Body of pancreas (tissue), 4 donors: ENCODE measurements around the gene HYAL1. TPM values are rescaled to one million over a fixed set of nuclear protein-coding genes. Genes with fewer than 3 reads are reported as not detected.
A peak's percentile ranks its signal among the peaks of the same experiment; 100 is the strongest.

Experiments
- ATAC-seq: fragments of 150-250 bp; one replicate; pipeline ENCODE4 v1.9.1; 2016
- DNase-seq, 4 donors: peaks; one replicate each; pipeline ENCODE4 v3.0.0-alpha.2; 2019
- H3K27ac ChIP-seq, 4 donors: fragments of 200-600 bp; sonication (generic); 1 replicate in 3 of 4; 2 replicates in 1 of 4; pipeline versions ENCODE4 v1.5.1 to v1.6.1; 2016 to 2019; ENCODE audit warnings: mild to moderate bottlenecking in 1 of 4, mixed read lengths in 1 of 4, moderate library complexity in 1 of 4
- H3K27me3 ChIP-seq, 2 donors: fragments of 200-600 bp; sonication (generic); one replicate each; pipeline ENCODE4 v1.6.0; 2016; ENCODE audit warnings: mild to moderate bottlenecking in 1 of 2
- H3K36me3 ChIP-seq, 2 donors: fragments of 200-600 bp; sonication (generic); replicated peaks in 1 of 2; 2 replicates each; pipeline ENCODE4 v1.5.1; 2016; ENCODE audit warnings: low read depth in 2 of 2; ENCODE audit not compliant: insufficient read depth in 1 of 2
- H3K4me1 ChIP-seq: fragments of 200-600 bp; sonication (generic); one replicate; pipeline ENCODE4 v1.6.0; 2016
- H3K4me3 ChIP-seq, 2 donors: fragments of 200-600 bp; sonication (generic); 1 replicate in 1 of 2; 2 replicates in 1 of 2; pipeline ENCODE4 v1.5.1; 2016 to 2019
- H3K9me3 ChIP-seq, 3 donors: fragments of 200-600 bp; sonication (generic); 1 replicate in 2 of 3; 2 replicates in 1 of 3; pipeline ENCODE4 v1.5.1; 2016
- CTCF ChIP-seq, 7 experiments: fragments of 450-650 bp in 4 of 7; fragments of 200-600 bp in 3 of 7; sonication (generic) in 3 of 7; IDR thresholded peaks; one replicate each; pipeline ENCODE4 v1.5.1; 2016 to 2019; ENCODE audit warnings: antibody characterized with exemption in 7 of 7
- POLR2A ChIP-seq, 3 donors: fragments of 450-650 bp; IDR thresholded peaks; one replicate each; pipeline ENCODE4 v1.6.1; 2016; ENCODE audit warnings: antibody characterized with exemption in 3 of 3, mild to moderate bottlenecking in 2 of 3
- WGBS, 2 donors: methylation state at CpG; one replicate each; pipeline ENCODE4 v1.1.5; 2017; 5-methylcytosine and 5-hydroxymethylcytosine counted together
- intact Hi-C: fragments of 100-400 bp; cut with DNase I; formaldehyde crosslinking; loops from one replicate; pipeline ENCODE4 v1.15.1; 2023
- total RNA-seq, 2 donors: library from RNA; depleted of rRNA; stranded (reverse); fragments of >200 nt; gene quantifications; one replicate each; pipeline ENCODE4 v1.1.0, GENCODE V29; 2016

The HYAL1 gene
- total RNA-seq, 2 donors from 2014 or later: 13.0 to 20.4 TPM

GRCh38 chr3:50323092-50323600 lies 19.8 kb upstream of the HYAL1 start:
- H3K36me3 ChIP-seq: peaks cover 0 to 2% of the 10 kb centered on the region in 2 donors
- intact Hi-C loops: no loop called here
- peaks cover 68% of the 10 kb centered on the region for H3K4me1 ChIP-seq
- peak overlapping the region; percentile 25 to 98 (median 96) for H3K27ac ChIP-seq
- no peak for DNase-seq
- H3K9me3 ChIP-seq: no peaks in the 10 kb centered on the region
- no peak for TF ChIP-seq CTCF (IDR thresholded peaks at IDR 0.05)
- no peak for TF ChIP-seq POLR2A (IDR thresholded peaks at IDR 0.05)
- no peaks in the 10 kb centered on the region for H3K27me3 ChIP-seq
- 38 to 60% methylated on average over 4 of the region's 4 CpGs for WGBS, 2 donors
- ATAC-seq: no peak
- H3K4me3 ChIP-seq: no peak overlapping the region

- Histone ChIP-seq H3K9me3 (no peaks in the 10 kb centered on the region), H3K36me3 (peaks cover 0 to 5% of the 10 kb centered on the region in 2 donors), H3K4me3 (peak within 1 kb of the TSS; percentile 3 to 62), H3K4me1 (peaks cover 72% of the 10 kb centered on the region), H3K27me3 (no peaks in the 10 kb centered on the region), H3K27ac (peak within 1 kb of the TSS; percentile 88 to 98 (median 96))
- WGBS, 2 donors: 21 to 35% methylated on average over 17 to 31 of the region's 31 CpGs
- TF ChIP-seq POLR2A (IDR thresholded peaks at IDR 0.05) (peak in 2 of 3 donors; percentile 24 to 36), CTCF (IDR thresholded peaks at IDR 0.05) (no peak)
- ATAC-seq (no peak), DNase-seq (peak in 3 of 4 donors; percentile 49 to 63 (median 61))
- intact Hi-C loops: no loop called here
Observed at GRCh38 chr3:50322386-50323091, 19.2 kb upstream of the HYAL1 start, which contains the start of gene HYAL2. Gene HYAL2, minus strand, starts transcription at chr3:50322745. Its CDS starts 2,256 bp downstream, at chr3:50320489.

GRCh38 chr3:50322115-50322385 lies 18.7 kb upstream of the HYAL1 start:
- H3K4me1 ChIP-seq: peaks cover 72% of the 10 kb centered on the region
- no peak for ATAC-seq
- 37 to 56% methylated on average over 6 to 14 of the region's 14 CpGs for WGBS, 2 donors
- TF ChIP-seq CTCF (IDR thresholded peaks at IDR 0.05) (no peak), POLR2A (IDR thresholded peaks at IDR 0.05) (peak in 1 of 3 donors; percentile 3)
- H3K9me3 ChIP-seq: no peaks in the 10 kb centered on the region
- no peak for DNase-seq
- H3K36me3 ChIP-seq: peaks cover 0 to 5% of the 10 kb centered on the region in 2 donors
- H3K27me3 ChIP-seq: no peaks in the 10 kb centered on the region
- peak overlapping the region in 1 of 2 donors; percentile 3 for H3K4me3 ChIP-seq
- intact Hi-C loops: no loop called here
- H3K27ac ChIP-seq: peak overlapping the region; percentile 88 to 98 (median 96)

- intact Hi-C loops: no loop called here
- peak; percentile 90 to 93 (median 91) for DNase-seq
- peak overlapping the region in 1 of 2 donors; percentile 62 for H3K4me3 ChIP-seq
- peak in 6 of 7 experiments; percentile 16 to 48 (median 32) for TF ChIP-seq CTCF (IDR thresholded peaks at IDR 0.05)
- no peak for TF ChIP-seq POLR2A (IDR thresholded peaks at IDR 0.05)
- H3K9me3 ChIP-seq: no peaks in the 10 kb centered on the region
- peak; percentile 89 for ATAC-seq
- peak overlapping the region; percentile 88 to 98 (median 96) for H3K27ac ChIP-seq
- H3K36me3 ChIP-seq: peaks cover 0 to 5% of the 10 kb centered on the region in 2 donors
- peaks cover 67% of the 10 kb centered on the region for H3K4me1 ChIP-seq
- WGBS, 2 donors: 2 to 20% methylated on average over 1 to 57 of the region's 59 CpGs
- H3K27me3 ChIP-seq: no peaks in the 10 kb centered on the region
Observed at GRCh38 chr3:50321336-50322114, 18.2 kb upstream of the HYAL1 start.
